OCI-LY7 (cell line): Measurements from ENCODE around the gene RBMS1. TPM values are rescaled to one million over a fixed set of nuclear protein-coding genes. Genes with fewer than 3 reads are reported as not detected.

Experiments
- BruUV-seq: library from RNA; stranded (reverse); fragments of 400-500 nt; replicated peaks from 2 replicates; lab custom pipeline; 2021; lab: Mats Ljungman, UMichigan
- CTCF ChIA-PET: fragments of 300-600 bp; sonication (Branson Sonifier 250); formaldehyde crosslinking; loops from one replicate; lab custom pipeline; 2022; ENCODE audit warnings: antibody characterized with exemption; ENCODE audit not compliant: unreplicated experiment; lab: Charles Lee
- POLR2A ChIA-PET: fragments of 300-600 bp; sonication (Branson Sonifier 250); formaldehyde crosslinking; loops from one replicate; lab custom pipeline; 2022; ENCODE audit warnings: antibody characterized with exemption; lab: Charles Lee
- DNase-seq: peaks from one replicate; pipeline ENCODE4 v3.0.0-alpha.2; 2015; ENCODE audit warnings: low spot score
- H2AFZ ChIP-seq: fragments of 200-600 bp; sonication (generic), shearing (Covaris generic); 2 replicates; pipeline ENCODE4 v1.6.1; 2014; ENCODE audit warnings: mild to moderate bottlenecking, antibody characterized with exemption, low read length, moderate library complexity
- H3K27ac ChIP-seq: fragments of 200-600 bp; sonication (generic); 2 replicates; pipeline ENCODE4 v1.5.1; 2014; ENCODE audit warnings: mixed run types, low read depth, mild to moderate bottlenecking, moderate library complexity, low read length, inconsistent platforms; ENCODE audit not compliant: poor library complexity, severe bottlenecking
- H3K36me3 ChIP-seq: fragments of 200-600 bp; sonication (generic); 2 replicates; pipeline ENCODE4 v1.6.1; 2014; ENCODE audit warnings: mild to moderate bottlenecking, antibody characterized with exemption, low read length, moderate library complexity, mixed read lengths; ENCODE audit not compliant: insufficient read depth
- H3K4me1 ChIP-seq: fragments of 200-600 bp; sonication (generic); 2 replicates; pipeline ENCODE4 v1.5.1; 2014; ENCODE audit warnings: mild to moderate bottlenecking, low read length; ENCODE audit not compliant: insufficient read depth, poor library complexity, severe bottlenecking
- H3K4me2 ChIP-seq: fragments of 200-600 bp; sonication (generic); 2 replicates; pipeline ENCODE4 v1.6.1; 2014; ENCODE audit warnings: mild to moderate bottlenecking, low read length
- H3K4me3 ChIP-seq: fragments of 200-600 bp; sonication (generic); 2 replicates; pipeline ENCODE4 v1.5.1; 2014; ENCODE audit warnings: mild to moderate bottlenecking, low read depth, low read length; ENCODE audit not compliant: poor library complexity, severe bottlenecking
- H3K79me2 ChIP-seq: fragments of 200-600 bp; sonication (generic); 2 replicates; pipeline ENCODE4 v1.6.1; 2016; ENCODE audit warnings: low read depth, mild to moderate bottlenecking, low read length, moderate library complexity, mixed read lengths; ENCODE audit not compliant: insufficient read depth
- H3K9me2 ChIP-seq: fragments of 200-600 bp; sonication (generic); 2 replicates; pipeline ENCODE4 v1.6.1; 2016; ENCODE audit warnings: mild to moderate bottlenecking, low read length, mixed read lengths; ENCODE audit not compliant: insufficient read depth
- H3K9me3 ChIP-seq: fragments of 200-600 bp; sonication (generic); 2 replicates; pipeline ENCODE4 v1.6.1; 2014; ENCODE audit warnings: mild to moderate bottlenecking, mixed run types, low read length, mixed read lengths
- H4K20me1 ChIP-seq: fragments of 200-600 bp; sonication (generic); 2 replicates; pipeline ENCODE4 v1.6.1; 2014; ENCODE audit warnings: mild to moderate bottlenecking, antibody characterized with exemption, low read length, moderate library complexity, mixed read lengths; ENCODE audit not compliant: insufficient read depth
- CTCF ChIP-seq: fragments of 200-600 bp; sonication (generic); conservative IDR thresholded peaks from 2 replicates; pipeline ENCODE4 v1.5.1; 2014; ENCODE audit warnings: mild to moderate bottlenecking, antibody characterized with exemption, low read length, moderate library complexity, mixed read lengths
- EZH2phosphoT487 ChIP-seq: fragments of 200-600 bp; sonication (generic); IDR thresholded peaks from 2 replicates; pipeline ENCODE4 v1.6.1; 2018; ENCODE audit warnings: low read depth, borderline replicate concordance, mild to moderate bottlenecking, mixed run types, antibody characterized with exemption, low read length, moderate library complexity, mixed read lengths
- intact Hi-C: fragments of 100-400 bp; cut with micrococcal nuclease; formaldehyde crosslinking; loops from one replicate; pipeline ENCODE4 v1.10.0; 2022; ENCODE audit not compliant: unreplicated experiment
- total RNA-seq, 2 experiments: library from RNA; depleted of rRNA in 1 of 2; stranded (reverse); fragments of >200 nt in 1 of 2; shearing (Covaris generic) in 1 of 2; gene quantifications; 2 replicates each; pipeline ENCODE4 v1.2.3, GENCODE V29; 2014 to 2022

RBMS1 gene
- total RNA-seq, 2 experiments from 2014 or later, result 29.5 to 35.7 TPM

GRCh38 chr2:160373666-160374065 lies 119.9 kb downstream of the RBMS1 start:
- intact Hi-C loops, result no loop called here
- H3K79me2 ChIP-seq, result no peaks in the 10 kb centered on the region
- no TSS peak for BruUV-seq
- no peak overlapping the region for H3K27ac ChIP-seq
- DNase-seq, result no peak
- H3K36me3 ChIP-seq, result no peaks in the 10 kb centered on the region
- H3K9me2 ChIP-seq, result no peaks in the 10 kb centered on the region
- CTCF ChIA-PET, result no interaction called here
- no peak for TF ChIP-seq CTCF
- no peak for TF ChIP-seq EZH2phosphoT487
- peaks cover 27% of the 10 kb centered on the region for H3K4me1 ChIP-seq
- H3K9me3 ChIP-seq, result no peaks in the 10 kb centered on the region
- H3K4me2 ChIP-seq, result no peak overlapping the region
- H3K4me3 ChIP-seq, result no peak overlapping the region
- no peaks in the 10 kb centered on the region for H4K20me1 ChIP-seq
- H2AFZ ChIP-seq, result no peak overlapping the region
- POLR2A ChIA-PET, result interaction anchor here (0.5 to 1.3 kb wide), 5 partner anchors 17 to 341 kb away, joined by 3 read pairs; no protein-coding TSS in a partner anchor

- no peak overlapping the region for H3K4me2 ChIP-seq
- POLR2A ChIA-PET, result interaction anchor here (0.5 to 1.3 kb wide), 7 partner anchors 11 to 342 kb away, joined by 3 read pairs; no protein-coding TSS in a partner anchor
- H3K4me3 ChIP-seq, result no peak overlapping the region
These were observed 120.3 kb downstream of the RBMS1 start for GRCh38 chr2:160373263-160373662.

GRCh38 chr2:160372585-160372984 lies 121.0 kb downstream of the RBMS1 start:
- POLR2A ChIA-PET, result interaction anchor here (0.6 to 1.1 kb wide), 10 partner anchors 10 to 198 kb away, joined by 3 to 4 read pairs (median 3); no protein-coding TSS in a partner anchor
- peaks cover 27% of the 10 kb centered on the region for H3K4me1 ChIP-seq

More at GRCh38 chr2:160373263-160373662, 120.3 kb downstream of the RBMS1 start:
- CTCF ChIA-PET, result no interaction called here
- DNase-seq, result no peak
- Histone ChIP-seq H4K20me1 (no peaks in the 10 kb centered on the region), H3K79me2 (no peaks in the 10 kb centered on the region), H3K36me3 (no peaks in the 10 kb centered on the region), H3K4me1 (peaks cover 27% of the 10 kb centered on the region), H3K27ac (no peak overlapping the region), H3K9me2 (no peaks in the 10 kb centered on the region), H3K9me3 (no peaks in the 10 kb centered on the region), H2AFZ (no peak overlapping the region)
- no TSS peak for BruUV-seq
- intact Hi-C loops, result no loop called here
- TF ChIP-seq EZH2phosphoT487, result no peak

More at GRCh38 chr2:160372585-160372984, 121.0 kb downstream of the RBMS1 start:
- H3K9me3 ChIP-seq, result no peaks in the 10 kb centered on the region
- CTCF ChIA-PET, result no interaction called here
- no peaks in the 10 kb centered on the region for H4K20me1 ChIP-seq
- no peak for DNase-seq
- H3K79me2 ChIP-seq, result no peaks in the 10 kb centered on the region
- H2AFZ ChIP-seq, result no peak overlapping the region
- no peak overlapping the region for H3K27ac ChIP-seq
- no TSS peak for BruUV-seq
- no peak for TF ChIP-seq CTCF
- H3K4me2 ChIP-seq, result no peak overlapping the region
- H3K36me3 ChIP-seq, result no peaks in the 10 kb centered on the region
- intact Hi-C loops, result no loop called here
- H3K9me2 ChIP-seq, result no peaks in the 10 kb centered on the region
- H3K4me3 ChIP-seq, result no peak overlapping the region
